GM19395 (cell line): ENCODE measurements around the gene SIGLEC11.
"Not testable (repeated sequence)": the region's sequence is repeated elsewhere in the genome, so short reads cannot be mapped to it uniquely, and the experiment has no call there.

Experiments used
- ATAC-seq: cut with Tn5 transposase; IDR thresholded peaks from one replicate; pipeline ENCODE4 v1.9.1; 2021; ENCODE audit warnings: mild to moderate bottlenecking, moderate library complexity; ENCODE audit not compliant: unreplicated experiment

The SIGLEC11 gene

DNA sequence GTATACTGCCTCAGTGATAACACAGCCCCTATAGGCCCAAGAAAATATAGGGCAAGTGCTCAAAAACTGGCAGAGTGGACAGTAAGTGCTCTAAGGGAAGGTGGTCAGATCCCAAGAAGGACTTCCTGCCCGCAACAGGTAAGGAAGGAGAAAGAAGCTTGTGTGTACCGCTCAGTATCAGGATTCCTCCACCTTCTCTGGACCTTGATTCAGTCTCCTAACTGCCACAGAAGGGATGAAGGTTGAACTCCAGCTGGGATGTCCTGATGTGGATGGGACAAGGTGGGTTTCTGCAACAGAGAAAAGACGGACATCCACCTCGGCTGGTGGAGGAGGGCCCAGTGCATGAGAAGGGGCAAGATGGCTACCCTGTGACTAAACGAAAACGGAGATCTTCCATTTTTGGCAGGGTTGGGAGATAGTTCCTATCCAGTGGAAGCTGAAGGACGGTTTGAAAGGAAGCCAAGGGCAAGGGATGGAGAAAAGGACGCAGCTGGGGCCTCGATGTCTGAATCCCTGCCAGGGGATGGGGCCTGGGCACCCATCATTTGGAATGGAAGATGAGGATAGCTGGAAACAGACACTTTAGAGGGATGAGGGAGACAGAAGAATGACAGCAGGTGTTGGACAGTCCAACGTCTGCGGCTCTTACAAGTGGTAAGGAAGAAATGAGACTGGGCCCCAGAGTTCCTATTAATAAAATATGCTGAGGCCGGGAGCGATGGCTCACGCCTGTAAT, 33.3 kb downstream of the SIGLEC11 start:
- ATAC-seq: no peak

DNA sequence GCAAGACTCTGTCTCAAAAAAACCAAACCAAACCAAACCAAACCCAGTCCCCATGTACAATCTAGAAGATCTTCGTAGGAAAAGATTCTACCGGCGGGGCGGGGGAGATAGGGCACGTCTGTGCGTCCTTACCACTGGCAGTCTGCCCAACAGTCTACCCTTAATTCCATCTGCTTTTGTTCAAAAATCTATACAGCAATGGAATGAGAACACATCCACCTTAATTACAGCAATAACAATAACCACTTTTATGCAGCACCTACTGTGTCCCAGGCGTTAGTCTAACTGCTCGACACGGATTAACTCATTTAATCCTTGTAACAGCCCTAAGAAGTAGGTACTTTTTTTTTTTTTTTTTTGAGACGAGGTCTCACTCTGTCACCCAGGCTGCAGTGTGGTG, 34.5 kb downstream of the SIGLEC11 start:
- ATAC-seq: no peak

DNA sequence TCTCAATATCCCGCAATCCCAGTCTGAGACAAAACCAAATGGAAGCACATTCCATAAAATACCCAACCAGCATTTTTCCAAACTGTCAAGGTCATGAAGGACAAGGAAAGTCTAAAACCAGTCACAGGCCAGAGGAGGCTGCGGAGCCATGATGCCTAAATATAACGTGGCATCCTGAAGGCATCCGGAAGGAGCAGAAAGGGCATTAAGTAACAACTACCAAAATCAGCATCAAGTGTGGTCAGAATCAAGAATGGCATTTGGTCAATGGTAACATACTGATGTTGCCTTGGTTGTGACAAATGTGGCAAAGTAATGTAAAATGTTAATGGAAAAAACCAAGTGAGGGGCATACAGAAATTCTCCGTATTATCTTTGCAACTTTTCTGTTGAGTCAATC, 35.5 kb downstream of the SIGLEC11 start:
- ATAC-seq: no peak

GRCh38 chr19:49924881-49925210, 36.1 kb downstream of the SIGLEC11 start:
- not testable (repeated sequence) for ATAC-seq

GRCh38 chr19:49924004-49924880, 36.7 kb downstream of the SIGLEC11 start:
- no peak for ATAC-seq

DNA sequence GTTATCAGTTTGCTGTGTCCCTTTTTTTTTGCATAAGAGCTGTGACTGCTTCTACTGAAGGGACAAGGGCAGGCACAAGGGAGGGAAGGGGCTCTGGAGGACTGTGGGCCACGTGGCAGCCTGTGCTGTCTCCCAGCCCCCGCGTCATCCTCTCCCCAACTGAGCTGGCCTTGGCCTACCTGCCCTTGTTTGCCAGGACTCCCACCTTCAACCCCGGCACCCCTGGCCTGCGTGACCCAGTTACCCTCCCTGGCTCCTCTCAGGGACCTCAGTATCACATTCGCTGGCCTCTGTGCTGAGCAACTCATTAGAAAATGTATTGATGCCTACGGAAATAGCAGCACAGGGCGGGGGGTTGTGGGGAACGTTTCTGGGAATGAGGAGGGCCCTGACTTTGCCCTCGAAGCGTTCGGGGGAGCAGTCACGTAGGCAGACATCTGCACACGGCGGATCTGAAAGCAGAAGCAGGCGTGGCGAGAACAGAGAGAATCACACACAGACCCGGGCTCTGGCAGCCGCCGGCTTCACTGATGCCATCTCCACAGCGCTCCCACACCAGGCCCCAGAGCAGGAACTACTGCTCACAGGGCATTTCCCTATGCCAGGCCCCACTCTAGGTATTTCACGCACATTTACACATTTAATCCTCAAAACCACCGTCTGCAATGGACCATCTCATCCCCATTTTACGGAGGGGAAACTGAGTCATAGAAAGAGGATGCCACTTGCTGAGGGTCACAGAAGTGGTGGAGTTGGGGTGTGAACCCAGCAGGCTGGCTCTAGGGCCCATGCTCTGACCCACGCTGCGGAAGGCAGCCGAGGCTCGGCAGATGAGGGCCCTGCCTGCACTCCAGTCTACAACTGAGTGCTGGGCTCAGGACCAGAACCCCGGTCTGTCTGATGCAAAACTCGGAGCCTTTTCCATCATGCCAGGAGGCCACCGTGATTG, 37.6 kb downstream of the SIGLEC11 start:
- ATAC-seq: no peak

DNA sequence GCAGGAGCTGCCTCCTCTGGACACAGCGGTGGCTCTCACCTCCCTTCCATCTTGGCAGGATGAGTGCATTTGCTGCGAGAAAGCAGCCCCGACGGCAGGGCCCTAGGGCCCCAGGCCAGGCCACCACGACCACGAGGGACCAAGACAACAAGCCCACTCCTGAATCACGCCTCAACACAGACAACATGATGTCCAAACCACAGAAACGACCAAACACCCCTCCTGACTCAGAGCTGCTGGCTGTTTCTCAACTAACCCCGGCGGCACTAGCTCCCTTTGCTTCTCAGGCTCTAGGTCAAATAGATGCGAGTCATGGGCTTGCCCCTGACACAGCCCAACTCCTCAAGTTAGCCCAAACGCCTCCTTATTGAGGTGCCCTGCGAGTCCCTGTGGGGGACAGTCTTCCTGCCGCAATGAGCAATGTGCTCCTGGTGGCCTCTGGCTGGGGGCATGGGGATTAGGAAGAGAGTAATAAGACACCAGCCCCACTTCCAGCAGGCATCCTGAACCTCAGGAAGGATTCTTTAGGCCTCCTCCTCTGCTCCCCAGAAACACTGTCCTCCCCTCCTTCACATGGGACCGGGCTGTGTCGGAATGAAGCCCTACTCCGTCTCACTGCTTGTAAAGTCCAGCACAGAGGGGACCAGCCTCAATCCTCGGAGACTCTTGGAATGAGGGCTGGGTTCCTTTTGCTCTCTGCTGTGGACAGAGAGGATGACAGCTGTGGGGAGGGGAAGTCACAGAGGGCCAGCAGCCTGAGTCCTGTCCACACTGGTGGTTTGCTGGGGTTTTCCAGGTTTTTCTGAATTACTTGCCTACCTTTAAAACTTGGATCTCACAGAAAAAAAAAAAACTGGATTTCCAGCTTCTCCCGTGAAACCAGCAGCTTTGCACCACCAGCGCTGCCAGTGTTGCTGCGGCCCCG, 38.8 kb downstream of the SIGLEC11 start:
- no peak for ATAC-seq

DNA sequence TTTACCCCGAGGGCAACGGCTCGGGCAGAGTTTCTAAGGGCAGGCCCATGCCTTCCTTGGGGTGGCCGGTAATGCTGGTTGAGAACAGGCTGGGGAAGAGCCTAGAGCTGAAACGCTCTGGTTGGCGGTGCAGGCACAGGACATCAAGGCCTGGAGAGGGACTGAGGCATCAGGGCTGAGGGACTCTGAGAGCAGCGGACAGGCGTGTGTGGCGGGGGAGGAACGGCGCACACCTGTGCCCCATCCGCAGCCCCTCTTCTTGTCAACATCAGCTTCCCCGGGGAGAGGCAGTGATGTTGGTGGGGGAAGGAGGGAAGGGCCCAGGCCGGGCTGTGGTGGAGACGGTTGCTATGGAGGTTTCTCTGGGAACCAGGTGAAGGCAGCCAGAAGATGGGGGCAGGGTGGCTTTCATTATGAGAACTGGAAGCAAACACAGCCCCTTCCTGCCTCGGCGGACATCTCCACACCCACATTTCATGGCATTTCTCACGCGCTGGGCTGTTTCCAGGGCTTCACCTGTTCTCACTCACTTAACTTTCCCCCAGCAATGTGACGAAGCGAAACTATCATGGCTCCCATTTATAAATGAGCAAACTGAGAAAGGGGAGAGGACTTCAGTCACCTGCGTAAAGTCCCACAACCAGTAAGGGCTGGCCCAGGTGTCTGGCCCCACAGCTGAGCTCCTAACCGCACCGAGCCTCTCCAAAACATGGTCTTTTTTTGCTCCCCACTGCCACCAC, 40.2 kb downstream of the SIGLEC11 start:
- ATAC-seq: no peak

- no peak for ATAC-seq
These were observed 42.9 kb downstream of the SIGLEC11 start for GRCh38 chr19:49918089-49918488.

DNA sequence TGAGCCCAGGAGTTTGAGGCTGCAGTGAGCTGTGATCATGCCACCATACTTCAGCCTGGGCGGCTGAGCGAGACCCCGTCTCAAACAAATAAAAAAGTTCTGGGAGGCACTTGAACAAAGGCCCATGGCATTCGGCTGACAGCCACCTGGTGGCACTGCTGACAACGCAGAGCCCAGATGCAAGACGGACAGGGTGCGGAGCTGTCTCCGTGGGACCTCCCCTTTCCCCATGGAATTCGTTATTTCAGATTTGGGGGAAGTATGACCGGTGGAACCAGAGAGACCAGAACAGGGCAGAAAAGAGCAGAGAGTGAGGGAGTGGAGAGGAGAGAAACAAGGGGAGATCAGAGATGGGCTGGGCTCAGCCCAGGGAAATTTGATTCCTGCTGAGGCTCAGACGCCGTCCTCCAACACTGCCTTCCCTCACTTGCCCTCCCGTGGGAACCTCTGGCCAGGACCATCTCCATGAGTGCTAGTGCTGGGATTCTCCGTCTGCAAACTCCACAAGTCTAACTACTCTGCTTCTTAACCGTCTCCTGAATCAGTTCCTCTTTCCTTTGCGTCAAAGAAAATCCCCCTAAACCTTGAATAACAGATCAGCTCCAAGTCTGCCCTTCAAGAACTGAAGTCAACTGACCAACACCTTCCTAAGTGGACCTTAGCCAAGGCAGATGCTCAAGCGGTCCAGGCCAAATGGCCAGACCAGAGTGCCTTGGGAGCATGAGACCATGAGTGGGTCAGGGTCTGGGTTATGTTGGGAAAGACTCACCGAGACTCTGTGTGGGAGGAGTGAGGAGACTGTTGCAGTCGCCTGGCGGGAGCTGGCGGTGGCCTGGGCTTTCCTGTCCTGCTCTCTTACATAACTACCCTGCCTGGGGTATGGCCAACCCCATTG, 43.9 kb downstream of the SIGLEC11 start:
- no peak for ATAC-seq

GRCh38 chr19:49915271-49915670, 45.7 kb downstream of the SIGLEC11 start:
- ATAC-seq: no peak

DNA sequence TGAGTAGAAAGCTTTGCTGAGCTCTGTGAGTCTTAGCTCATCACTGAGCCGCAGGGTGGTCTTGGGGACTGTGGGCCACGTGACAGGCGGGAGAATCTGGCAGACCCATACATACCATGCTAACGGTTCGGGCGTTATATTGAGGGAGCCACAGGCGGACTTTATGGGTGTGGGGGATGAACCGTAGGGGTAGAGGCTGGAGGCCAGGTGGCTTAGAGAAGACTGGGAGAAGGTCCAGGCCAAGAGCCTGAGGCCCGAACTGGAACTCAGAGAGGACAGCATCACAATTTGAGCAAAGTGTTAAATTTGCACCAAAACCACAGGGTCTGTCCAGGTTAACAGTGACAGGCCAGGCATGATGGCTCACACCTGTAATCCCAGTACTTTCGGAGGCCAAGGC, 47.3 kb downstream of the SIGLEC11 start:
- ATAC-seq: no peak

- no peak for ATAC-seq
These were observed 47.8 kb downstream of the SIGLEC11 start for GRCh38 chr19:49912965-49913685.

- ATAC-seq: no peak
These were observed 49.4 kb downstream of the SIGLEC11 start for GRCh38 chr19:49911381-49912145.

DNA sequence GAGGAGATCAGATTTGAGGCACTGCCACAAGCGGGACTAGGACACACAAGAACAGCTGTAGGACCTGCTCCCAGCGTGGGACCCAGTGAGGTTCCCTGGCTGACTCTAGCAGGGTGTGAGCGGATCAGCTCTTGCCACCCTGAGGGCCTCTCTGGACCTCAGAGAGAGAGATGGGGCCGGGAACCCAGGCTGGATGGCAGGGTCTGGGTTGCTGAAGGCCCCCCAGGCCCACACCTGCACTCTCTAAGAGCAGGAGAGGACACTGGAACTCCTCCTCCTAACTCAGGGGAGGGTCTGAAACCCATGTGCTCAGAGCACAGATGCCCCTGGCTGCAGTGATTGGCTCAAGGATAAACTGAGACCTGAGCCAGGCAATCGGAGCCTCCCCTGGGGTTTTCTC, 50.8 kb downstream of the SIGLEC11 start:
- ATAC-seq: no peak

DNA sequence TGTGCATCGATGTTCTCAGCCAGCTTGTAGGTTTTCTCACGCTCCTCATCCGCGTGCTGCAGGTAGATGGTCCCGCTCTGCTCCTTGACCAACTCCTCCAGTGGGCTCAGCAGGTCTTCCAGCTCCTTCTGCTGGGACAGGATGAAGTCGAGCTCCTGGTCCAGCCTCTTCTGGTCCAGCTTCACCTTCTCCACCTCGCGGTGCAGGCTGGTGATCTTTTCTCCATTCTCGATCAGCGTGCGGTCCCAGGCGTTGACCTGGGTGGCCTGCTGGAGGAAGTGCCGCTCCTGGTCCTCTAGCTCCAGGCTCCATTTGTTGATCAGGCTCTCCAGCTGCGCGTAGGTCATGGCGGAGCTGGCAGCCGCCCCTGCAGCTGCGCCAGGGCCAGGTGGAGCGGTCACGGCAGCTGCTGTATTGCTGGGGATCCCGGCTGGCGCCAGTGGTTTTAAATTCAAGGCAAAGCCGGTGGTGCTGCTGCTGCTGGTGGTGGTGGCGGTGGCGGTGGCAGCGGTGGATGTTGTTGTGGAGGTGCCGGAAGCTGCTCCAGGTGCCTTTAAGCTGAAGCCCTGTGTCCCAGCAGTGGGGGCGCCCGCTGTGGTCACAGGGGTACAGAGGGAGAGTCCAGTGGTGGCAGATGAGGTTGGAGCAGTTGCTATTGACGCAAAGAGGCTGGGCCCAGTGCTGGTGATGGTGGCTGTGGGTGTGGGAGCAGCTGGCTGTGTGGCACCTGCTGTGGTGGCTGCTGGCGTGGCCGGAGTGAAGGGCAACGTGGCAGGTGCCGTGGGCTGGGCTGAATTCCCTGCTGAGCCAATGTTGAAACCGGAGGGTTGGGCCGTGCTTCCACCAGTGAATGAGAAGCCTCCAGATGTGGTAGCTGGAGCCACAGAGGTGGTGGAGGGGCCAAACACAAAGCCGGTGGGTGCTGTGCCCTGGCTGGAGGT, 52.2 kb downstream of the SIGLEC11 start:
- no peak for ATAC-seq
